ENCODE data around the gene TMEM45A.
"Not testable (repeated sequence)": the region's sequence is repeated elsewhere in the genome, so short reads cannot be mapped to it uniquely, and the experiment has no call there.

The TMEM45A gene

DNA sequence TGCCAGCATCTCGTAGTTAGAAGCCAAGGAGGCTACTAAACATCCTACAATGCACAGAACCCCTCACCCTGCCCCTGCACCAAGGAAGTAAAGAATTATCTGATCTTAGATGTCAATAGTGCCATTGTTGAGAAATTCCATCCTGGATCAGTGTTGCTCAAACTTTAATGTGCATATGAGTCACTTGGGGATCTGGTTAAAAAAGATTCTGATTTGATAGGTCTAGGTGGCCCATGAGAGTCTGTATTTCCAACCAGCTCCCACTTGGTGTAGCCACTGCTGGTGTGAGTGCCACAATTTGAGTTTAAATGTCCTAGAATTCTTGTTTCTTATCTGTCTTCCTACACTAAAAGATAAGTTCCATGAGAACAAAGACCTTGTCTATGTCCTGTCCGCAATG lies 43.7 kb downstream of the TMEM45A start:
- no peak for DNase-seq

DNA sequence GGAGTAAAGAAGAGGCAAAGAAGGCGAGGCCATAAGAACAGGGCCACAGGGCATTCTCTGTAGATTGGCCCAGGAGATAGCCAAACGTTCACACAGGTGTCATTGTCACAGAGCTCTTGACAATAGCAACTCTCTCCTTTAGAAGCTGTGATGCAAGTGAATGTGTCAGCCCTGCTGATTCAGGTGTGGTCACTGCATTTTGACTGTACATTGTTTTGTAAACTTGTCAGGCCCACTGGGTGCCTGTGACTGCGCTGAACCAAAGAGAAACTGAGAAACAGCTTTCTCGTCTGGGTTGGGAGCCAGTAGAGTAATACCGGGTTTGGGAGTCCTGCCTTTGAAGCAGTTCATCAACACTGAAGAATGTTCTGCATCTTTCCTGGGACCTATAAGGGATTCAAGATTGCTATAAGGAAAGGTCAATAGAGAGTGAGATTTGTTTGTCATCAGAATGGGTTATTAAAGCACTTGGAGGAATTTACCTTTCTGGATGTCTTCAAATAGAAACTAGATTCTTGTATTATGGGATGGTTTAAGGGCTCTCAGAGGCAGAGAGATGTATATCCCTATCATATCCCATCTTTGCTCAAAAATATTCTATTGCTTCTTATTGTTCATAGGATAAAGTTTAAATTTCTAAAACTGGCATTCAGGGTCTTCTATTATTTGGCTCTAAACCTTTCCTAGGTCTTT lies 45.4 kb downstream of the TMEM45A start:
- no peak for DNase-seq

DNA sequence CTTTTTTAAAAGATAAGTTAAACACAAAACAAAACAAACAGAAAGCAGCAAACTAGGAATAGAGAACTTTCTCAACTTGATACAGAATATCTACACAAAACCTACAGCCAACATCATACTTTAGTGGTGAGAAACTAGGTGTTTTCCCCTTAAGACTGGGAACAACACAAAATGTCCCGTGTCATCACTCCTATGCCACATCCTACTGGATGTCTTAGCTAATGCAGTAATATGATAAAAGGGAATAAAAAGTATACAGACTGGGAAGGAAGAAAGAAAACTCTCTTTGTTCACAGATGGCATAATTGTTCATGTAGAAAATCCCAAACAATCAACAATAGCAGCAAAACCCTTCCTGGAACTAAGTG lies 45.9 kb downstream of the TMEM45A start:
- no peak for DNase-seq

DNA sequence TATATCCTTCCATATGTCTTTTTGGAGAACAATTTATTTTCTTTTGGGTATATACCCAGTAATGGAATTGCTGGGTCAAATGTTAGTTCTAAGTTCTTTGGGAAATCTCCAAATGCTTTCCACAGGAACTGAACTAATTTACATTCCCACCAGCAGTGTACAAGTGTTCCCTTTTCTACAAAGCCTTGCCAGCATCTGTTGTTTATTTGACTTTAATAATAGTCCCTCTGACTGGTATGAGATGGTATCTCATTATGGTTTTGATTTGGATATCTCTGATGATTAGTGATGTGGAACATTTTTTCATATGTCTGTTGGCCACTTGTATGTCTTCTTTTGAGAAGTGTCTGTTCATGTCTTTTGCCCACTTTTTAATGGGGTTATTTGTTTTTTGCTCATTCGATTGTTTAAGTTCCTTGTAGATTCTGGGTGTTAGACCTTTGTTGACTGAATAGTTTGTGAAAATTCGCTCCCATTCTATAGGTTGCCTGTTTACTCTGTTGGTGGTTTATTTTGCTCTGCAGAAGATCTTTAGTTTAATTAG lies 48.4 kb downstream of the TMEM45A start:
- DNase-seq = no peak

DNA sequence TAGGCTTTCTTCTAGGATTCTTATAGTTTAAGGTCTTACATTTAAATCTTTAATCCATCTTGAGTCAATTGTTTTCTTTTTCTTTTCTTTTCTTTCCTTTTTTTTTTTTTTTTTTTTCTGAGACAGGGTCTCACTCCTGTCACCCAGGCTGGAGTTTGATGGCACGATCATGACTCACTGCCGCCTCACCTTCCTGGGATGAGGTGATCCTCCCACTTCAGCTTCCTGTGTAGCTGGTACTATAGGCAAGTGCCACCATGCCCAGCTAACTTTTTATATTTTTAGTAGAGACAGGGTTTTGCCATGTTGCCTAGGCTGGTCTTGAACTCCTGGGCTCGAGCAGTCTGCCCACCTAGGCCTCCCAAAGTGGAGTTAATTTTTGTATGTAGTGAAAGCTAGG lies 49.0 kb downstream of the TMEM45A start:
- DNase-seq = not testable (repeated sequence)

DNA sequence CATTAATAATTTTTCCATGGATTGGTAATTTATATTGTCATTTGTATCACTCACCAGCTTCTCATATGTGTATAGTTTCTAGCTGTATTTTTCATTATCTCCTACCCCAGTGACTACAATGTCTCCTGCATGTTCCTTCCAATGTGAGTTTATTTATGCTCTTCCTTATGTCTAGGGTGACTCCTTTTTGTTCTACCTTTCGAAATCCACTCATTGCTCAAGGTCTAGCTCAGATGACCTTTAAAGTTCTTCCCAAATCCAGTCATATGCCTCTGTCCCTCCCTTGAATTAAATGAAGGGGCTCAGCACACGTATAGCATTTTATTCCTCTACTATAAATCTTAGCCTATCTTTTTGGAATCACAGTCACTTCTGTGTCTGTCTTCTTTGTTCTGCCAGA lies 53.0 kb downstream of the TMEM45A start:
- no peak for DNase-seq

DNA sequence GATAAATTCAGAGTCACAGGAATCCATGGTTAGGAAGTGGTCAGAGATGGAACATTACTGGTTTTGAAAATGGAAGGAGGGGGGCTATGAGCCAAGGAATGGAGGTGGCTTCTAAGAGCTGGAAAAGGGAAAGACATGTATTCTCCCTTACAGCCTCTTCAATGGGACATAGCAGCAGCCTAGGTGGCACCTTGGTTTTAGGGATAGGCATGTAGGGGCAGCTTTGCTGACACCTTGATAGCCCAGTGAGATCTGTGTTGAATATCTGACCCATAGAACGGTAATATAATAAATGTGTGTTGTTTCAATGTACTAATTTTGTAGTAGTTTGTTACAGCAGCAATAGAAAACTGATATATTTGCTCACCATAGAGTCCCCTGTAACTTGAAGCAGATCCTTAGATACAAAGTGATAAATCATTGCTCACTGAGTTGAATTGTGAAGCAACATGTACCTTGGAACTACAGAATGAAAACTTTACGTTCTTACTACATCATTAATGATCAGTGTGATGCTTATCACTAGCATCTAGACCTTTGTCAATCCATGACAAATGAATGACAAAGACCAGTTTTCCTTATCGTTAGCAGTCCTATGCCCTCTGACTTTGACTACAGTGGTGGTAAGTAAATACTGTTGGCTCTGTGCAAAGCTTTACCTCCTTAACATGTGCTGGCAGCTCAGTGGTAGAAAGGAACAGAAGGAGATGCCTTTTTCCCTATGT lies 53.8 kb downstream of the TMEM45A start:
- no peak for DNase-seq

DNA sequence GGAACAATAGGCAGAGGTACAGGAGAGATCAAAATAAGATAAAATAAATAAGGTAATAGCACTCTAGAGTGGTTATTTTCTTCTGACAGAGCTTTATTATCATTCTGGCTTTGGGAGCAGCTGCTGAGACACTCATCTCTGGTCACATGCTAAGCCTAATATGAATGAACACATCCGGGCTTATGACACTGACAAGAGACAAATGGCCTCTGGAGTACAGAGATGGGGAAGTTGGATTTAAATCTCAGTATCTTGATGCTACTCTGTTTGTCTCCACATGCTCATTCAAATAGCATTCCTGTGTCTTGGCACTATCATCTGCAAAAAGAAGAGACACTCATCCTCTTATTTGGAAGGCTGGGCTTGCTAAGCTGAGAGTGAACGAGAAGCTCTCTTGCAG lies 55.6 kb downstream of the TMEM45A start:
- DNase-seq = no peak

DNA sequence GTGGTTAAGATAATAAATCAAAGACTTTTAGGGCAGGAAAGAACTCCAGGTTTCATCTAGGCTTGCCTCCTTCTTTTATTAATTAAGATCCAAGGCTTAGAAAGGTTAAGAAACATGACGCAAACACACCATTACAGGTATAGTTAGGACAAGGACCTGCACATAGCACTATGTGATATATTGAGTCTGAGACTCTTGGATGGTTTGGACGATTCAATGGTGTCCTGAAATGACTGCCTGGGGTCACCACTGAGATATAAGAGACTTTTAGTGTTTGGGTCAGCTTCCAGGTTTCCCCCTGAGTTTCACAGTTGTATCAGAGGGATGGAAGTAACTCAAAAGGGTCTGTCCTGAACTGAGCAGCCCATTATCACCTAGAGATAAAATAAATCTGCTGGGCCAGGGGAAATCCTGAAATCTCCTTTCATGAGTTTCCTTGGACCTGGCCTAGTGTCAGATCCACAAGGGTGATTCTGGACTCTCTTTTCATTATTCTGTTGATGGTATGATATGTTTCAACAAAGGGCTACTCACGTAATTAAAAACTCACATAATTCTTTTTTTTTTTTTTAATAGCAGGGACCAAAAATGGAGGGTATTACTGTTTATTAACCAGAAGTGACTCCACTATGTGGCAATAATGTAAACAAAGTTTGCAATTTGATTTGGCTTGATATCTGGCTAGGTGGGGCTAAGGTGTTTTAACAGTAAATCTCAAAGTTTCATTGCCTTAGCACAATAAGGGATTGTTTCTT lies 61.4 kb downstream of the TMEM45A start:
- no peak for DNase-seq

DNA sequence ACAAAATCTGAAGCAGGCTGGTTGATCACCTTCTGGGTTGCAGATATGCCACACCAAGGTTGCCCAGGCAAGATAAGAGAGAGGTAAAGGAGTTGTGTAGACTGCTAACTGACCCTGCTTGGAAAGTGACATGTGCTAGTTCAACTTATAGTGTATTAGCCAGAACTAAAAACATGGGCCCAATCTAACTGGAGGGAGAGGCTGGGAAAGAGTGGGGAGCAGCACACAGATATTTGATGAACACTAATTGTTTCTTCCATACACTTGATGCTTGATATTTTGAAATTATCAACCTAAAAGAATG lies 61.9 kb downstream of the TMEM45A start:
- no peak for DNase-seq

DNA sequence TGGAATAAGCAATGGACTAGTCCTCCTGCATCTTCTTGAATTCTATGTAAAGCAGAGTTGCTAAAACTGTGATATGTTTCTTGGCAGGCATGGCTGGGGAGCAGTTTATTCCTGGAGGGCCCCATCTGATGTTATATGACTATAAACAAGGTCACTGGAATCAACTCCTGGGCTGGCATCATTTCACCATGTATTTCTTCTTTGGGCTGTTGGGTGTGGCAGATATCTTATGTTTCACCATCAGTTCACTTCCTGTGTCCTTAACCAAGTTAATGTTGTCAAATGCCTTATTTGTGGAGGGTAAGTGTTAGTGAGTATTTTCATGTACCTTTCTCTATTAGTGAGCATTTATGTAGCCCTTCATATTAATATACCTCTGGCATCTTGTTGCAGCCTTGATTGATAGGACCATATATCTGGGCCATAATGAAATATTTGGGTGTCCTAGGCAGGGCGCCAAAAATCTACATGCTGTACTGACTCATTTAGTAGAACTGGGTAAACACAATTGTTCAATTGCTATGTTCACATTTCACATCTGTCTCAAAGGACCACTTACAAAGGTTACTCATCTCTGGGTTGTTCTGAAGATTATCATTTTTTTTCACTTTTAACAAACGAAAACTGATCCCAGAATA lies 64.4 kb downstream of the TMEM45A start:
- DNase-seq = no peak

DNA sequence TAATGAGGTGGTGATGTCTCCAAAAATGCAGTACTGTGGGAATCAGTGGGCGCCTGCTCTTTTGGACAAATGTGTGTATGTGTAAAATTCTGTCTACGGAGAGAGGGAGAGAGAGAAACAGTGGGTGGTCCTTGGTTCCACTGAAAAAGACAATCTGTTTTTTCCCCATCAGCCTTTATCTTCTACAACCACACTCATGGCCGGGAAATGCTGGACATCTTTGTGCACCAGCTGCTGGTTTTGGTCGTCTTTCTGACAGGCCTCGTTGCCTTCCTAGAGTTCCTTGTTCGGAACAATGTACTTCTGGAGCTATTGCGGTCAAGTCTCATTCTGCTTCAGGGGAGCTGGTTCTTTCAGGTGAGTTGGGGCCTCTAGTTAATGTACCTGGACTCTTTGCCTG lies 65.8 kb downstream of the TMEM45A start:
- DNase-seq = no peak

DNA sequence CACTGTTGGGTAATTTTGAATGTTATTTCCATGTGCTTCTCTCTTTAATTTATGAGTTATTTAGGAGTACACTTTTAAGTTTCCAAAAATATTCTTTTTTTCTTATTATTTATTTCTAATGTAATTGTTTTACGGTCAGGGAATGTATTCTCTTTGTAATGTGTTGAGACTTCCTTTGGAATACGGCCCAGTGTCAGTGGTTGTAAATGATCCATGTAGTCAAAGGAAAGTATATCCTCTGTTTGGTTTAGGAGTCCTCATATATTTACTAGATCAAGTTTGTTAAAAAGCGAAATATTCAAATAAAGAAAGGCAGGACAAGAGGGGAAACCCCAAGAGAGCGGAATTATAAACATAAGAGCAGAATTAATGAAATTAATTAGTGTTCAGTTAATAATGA lies 68.0 kb downstream of the TMEM45A start:
- DNase-seq = no peak

DNA sequence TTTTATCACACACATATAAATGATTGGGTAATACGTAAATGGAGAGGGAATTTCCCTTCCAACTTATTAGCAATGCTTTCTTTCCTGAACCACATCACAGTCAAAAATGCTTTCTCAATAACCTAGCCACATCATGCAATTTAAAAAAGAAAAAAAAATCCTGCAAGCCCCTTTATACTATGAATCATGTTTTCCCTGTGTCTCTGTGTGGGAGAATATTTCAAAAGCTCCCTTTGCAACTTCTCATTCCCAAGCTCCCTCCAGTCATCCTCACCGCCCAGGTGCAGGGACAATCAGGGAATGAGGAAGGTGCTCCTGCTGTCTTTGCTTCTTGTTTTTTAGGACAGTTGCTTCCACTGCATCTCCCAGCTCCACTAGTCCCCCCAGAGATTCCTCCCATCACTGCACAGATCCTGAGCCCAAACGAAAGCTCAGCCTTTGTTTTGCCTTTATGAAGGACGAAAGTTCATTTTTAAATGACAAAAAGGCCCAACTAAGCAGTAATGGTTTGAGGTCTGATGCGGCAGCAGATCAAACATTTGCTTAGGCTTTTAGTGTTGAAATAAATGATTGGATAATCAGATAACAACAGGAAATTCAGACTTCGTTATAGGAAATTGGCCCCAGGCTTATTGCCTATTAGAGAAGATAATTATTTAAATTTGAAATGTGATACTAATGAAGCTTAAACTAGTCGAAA lies 69.2 kb downstream of the TMEM45A start:
- no peak for DNase-seq

DNA sequence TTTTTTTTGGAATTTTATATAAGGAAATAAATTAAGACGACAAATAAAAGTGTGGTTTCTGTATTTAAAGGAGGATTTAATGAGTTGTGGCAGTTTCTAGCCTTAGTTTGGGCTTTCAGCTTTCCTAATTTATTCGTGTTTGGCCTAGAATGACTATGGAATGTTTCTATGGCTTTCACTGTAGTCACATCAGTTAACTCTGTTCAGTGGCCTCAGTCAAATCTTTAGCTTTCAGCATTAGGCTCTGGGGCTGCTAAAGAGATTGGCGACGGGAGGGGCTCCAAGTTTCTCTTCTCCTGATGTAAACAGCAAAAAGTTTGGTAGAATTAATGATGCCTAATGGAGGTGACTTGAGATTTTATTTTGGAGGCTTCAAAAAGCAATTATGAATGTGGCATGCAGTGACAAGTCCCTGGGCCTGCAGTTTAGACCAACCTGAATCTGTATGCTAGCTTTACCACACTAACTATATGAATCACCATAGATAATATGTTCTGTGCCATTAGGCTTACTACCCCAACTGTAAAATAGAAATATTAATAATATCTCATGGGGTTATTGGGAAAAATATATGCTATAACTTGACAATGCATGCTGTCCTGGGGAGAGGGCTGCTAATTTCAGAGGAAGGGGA lies 69.9 kb downstream of the TMEM45A start:
- DNase-seq = no peak

DNA sequence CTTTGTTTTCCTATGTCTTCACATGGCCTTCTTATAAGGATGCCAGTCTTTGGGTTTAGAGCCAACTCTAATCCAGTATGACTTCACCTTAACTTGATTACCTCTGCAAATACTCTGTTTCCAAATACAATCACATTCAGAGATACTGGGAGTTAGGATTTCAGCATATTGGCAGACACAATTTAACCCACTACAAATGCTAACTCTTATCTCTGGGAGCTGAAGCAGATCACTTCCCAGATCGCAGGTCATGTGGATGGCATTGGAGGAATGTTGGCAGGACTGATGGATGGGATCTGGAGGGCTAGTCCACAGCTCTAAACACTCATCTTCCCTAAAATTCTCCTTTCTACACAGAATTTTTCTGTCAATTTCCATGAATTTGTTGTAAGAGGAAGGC lies 70.8 kb downstream of the TMEM45A start:
- DNase-seq = no peak

DNA sequence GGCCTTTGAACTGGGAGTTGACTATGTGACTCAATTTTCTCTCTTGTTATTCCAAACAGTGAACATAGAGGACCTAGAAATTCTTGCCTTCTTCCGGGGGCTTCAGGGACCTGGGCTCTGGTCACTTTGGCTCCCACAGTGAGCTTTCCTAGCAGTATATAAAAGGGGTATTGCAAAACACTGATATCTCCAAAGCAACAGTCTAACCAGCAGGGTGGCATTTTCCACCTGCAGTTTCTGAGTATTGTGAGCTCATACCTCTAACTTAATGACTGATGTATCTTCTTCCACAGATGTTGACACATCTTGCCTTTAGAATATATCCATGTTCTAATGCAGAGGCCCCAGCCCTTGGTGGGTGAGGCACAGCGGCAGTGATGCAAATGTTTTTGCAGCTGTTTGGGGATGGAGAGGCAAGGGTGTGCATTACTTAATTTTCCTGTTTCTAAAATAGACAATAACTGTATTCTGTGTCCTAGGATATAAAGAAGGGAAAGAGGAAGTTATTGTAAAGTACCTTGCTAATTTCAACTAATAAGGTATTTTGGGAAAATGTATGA lies 71.3 kb downstream of the TMEM45A start:
- DNase-seq = no peak

DNA sequence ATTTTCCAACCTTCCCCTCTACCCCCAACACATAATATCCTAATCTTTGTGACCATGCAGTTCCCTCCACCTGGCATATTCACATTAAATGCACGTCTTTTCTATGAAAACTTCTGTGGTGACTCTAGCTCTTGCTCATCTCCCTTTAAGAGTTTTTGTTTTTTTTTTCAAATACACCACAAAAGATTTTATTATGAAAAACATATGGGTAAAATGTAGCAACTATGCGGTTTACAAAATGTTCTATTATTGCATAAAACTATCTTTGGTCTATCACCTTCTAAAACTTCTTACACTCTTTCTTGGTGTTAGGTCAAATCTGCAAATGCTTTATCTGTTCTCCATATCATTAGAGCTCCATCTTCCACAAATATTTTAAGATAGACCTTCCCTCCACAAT lies 78.4 kb downstream of the TMEM45A start:
- no peak for DNase-seq

DNA sequence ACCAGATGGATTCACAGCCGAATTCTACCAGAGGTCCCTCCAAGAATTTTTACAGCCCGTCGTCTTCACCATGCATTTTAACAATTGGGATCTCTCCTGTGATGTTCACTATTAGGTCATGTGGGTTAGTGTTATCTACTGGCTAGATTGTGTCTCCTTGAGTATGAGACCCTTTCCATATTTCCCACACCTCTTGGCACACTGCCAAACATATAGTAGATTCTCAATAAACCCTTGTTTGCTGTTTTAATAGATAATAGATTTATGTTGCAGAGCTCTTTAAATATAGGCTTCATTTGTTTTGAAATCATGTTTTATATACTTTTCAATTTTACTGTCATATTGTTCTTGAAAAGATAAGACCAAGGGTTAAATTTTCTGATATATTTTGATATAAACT lies 82.1 kb downstream of the TMEM45A start:
- no peak for DNase-seq

DNA sequence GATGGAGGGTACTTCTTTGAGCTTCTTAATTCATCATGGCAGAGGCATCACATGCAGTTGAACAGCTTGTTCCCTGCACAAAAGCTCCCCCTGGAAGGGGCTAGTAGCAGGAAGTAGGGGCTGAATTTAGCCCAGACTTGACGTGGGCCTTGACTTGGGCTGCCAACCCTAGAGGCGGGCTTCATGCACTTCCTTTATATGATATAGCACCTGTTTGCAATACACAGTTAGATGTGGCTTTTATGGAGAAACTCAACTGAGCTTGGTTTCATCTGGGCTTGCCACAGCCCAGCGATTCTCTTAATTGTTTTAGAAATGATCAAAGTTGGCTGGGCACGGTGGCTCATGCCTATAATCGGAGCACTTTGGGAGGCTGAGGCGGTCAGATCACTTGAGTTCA lies 83.3 kb downstream of the TMEM45A start:
- DNase-seq = no peak

DNA sequence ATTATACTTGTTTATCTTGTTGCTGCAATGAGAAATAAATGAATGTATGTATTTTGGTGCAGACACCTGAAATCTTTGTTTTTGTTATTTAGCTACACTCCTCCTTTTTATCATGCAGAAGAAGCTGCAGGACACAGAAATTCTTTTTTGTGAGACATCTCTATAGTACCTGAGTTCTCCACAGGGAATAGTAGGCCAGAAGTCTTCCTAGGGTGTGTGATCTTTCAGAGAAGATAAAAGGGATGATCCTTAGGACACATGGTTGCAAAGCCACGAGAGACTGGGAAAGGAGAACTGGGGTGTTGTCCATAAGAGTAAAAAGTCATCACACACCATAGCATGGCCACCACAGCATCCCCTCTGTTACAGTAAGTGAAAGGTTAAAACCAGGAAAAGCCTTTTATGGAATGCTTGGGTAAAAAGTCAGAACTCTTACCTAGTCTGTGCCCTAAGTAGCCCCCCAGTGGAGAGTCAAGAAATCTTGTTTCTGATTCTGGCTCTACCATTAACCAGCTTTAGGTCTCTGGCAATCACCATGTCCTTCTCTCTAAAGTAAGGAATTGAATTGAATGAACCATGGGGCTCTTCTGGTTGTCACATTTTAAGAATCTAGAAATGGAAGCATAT lies 85.1 kb downstream of the TMEM45A start:
- no peak for DNase-seq

DNA sequence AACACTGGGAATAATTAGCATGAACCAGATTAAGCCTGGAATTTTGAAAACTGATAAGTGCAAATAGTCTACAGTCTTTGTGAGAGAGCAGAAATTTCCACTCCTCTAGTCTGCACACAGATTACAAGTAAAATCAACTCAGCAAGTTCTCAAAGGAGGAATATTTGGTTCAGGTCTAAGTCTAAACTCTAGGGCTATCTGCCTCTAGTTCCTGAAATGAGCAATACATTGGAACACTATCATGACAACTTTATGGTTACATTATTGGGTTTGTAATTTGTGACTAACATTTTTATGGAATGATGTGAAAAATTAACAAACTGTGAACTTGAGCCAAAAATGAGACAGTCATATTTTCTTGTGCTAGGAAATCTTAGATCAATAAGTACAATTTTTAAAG lies 86.2 kb downstream of the TMEM45A start:
- no peak for DNase-seq
